ENCODE data around the gene NLRP11. TPM values are rescaled to one million over a fixed set of nuclear protein-coding genes. Genes with fewer than 3 reads are reported as not detected.

Gene NLRP11
- total RNA-seq, 5 donors from 2014 or later (not counting 1 experiment from before 2014, with no cell fraction given), result not detected

DNA sequence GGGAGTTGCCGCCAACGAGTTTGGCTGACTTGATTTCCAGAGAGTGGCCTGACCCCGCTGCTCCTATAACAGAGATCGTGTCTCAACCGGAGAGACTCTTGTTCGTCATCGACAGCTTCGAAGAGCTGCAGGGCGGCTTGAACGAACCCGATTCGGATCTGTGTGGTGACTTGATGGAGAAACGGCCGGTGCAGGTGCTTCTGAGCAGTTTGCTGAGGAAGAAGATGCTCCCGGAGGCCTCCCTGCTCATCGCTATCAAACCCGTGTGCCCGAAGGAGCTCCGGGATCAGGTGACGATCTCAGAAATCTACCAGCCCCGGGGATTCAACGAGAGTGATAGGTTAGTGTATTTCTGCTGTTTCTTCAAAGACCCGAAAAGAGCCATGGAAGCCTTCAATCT lies 26.2 kb upstream of the NLRP11 start:
- Mint-ChIP-seq H3K36me3 (no peaks in the 10 kb centered on the region), H3K27me3 (no peaks in the 10 kb centered on the region), H3K9me3 (peaks cover 2 to 12% (median 5%) of the 10 kb centered on the region in 3 donors), H3K4me1 (no peaks in the 10 kb centered on the region), H3K27ac (no peak overlapping the region), H3K4me3 (no peak overlapping the region)
- POLR2A ChIA-PET, result no interaction called here
- CTCF ChIA-PET, result no interaction called here
- H3K4me1 ChIP-seq (ENCODE audit: control insufficient read depth in 1 of 2, extremely low read depth in 1 of 2, insufficient read depth in 2 of 2, low read length in 2 of 2), result no peaks in the 10 kb centered on the region
- 86% methylated on average over 19 of the region's 23 CpGs for WGBS (ENCODE audit: insufficient coverage)
- H3K36me3 ChIP-seq (ENCODE audit: control insufficient read depth in 2 of 2, extremely low read depth in 1 of 2, insufficient read depth in 1 of 2, low read length in 1 of 2), result no peaks in the 10 kb centered on the region
- no peak for ATAC-seq (replicated peaks in 1 of 4)
- no peaks in the 10 kb centered on the region for H3K9me3 ChIP-seq
- H3K27me3 ChIP-seq (replicated peaks in 1 of 2; ENCODE audit: control insufficient read depth in 2 of 2, extremely low read depth in 1 of 2, insufficient read depth in 2 of 2, low read length in 1 of 2), result peaks cover 0 to 2% of the 10 kb centered on the region in 2 experiments
- H3K4me3 ChIP-seq (ENCODE audit: control insufficient read depth in 1 of 2, extremely low read depth in 1 of 2, low read length in 1 of 2), result no peak overlapping the region
- DNase-seq, result no peak
- no peak overlapping the region for H3K27ac ChIP-seq (ENCODE audit: low read length)

DNA sequence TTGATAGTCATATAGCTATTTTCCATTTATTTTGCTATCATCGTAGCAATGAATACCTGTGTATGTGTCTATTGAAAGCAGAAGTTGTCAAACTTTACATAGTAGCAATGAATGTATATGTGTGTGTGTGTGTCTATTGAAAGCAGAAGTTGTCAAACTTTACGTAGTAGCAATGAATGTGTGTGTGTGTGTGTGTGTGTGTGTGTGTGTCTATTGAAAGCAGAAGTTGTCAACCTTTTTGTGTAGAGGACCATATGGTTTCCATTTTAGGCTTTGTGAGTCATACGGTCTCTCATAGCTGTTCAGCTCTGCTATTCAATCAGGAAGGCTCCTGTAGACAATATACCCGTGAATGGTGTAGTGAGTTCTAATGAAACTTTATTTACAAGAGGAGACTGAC lies 25.4 kb upstream of the NLRP11 start:
- H3K9me3 ChIP-seq, result no peaks in the 10 kb centered on the region

DNA sequence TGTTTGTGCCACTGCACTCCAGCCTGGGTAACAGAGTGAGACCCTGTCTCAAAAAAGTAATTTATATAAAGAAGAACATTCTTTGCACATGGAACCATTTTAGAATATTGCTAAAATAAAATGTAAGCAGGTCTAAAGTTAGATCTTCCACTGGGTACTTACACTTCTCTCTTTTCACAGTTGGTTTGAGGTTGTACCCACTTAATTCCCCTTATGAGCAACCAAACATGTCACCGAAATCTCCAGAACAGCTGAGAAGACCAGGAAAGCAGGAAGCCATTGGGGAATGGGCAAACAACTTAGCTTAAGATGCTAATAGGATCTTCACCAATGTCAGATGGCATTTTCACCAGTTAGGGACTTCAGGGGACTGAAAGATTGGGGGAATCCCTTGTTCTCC lies 23.4 kb upstream of the NLRP11 start:
- Histone ChIP-seq H3K4me1 (ENCODE audit: control insufficient read depth in 1 of 2, extremely low read depth in 1 of 2, insufficient read depth in 2 of 2, low read length in 2 of 2) (no peaks in the 10 kb centered on the region), H3K27me3 (replicated peaks in 1 of 2; ENCODE audit: control insufficient read depth in 2 of 2, extremely low read depth in 1 of 2, insufficient read depth in 2 of 2, low read length in 1 of 2) (peaks cover 0 to under 1% of the 10 kb centered on the region in 2 experiments), H3K4me3 (ENCODE audit: control insufficient read depth in 1 of 2, extremely low read depth in 1 of 2, low read length in 1 of 2) (no peak overlapping the region), H3K27ac (ENCODE audit: low read length) (no peak overlapping the region), H3K36me3 (ENCODE audit: control insufficient read depth in 2 of 2, extremely low read depth in 1 of 2, insufficient read depth in 1 of 2, low read length in 1 of 2) (no peaks in the 10 kb centered on the region), H3K9me3 (no peaks in the 10 kb centered on the region)
- POLR2A ChIA-PET, result no interaction called here
- no peaks in the 10 kb centered on the region for H3K36me3 Mint-ChIP-seq
- DNase-seq (no peak), ATAC-seq (replicated peaks in 1 of 4) (no peak)
- CTCF ChIA-PET, result no interaction called here
- H3K4me1 Mint-ChIP-seq, result no peaks in the 10 kb centered on the region
- H3K4me3 Mint-ChIP-seq, result no peak overlapping the region
- no CpG with 5 or more reads among the region's 1 CpG for WGBS (ENCODE audit: insufficient coverage)
- peaks cover 6 to 18% (median 9%) of the 10 kb centered on the region in 3 donors for H3K9me3 Mint-ChIP-seq
- no peak overlapping the region for H3K27ac Mint-ChIP-seq
- no peaks in the 10 kb centered on the region for H3K27me3 Mint-ChIP-seq

More for the DNA sequence above, 25.4 kb upstream of the NLRP11 start:
- no peak overlapping the region for H3K27ac ChIP-seq (ENCODE audit: low read length)
- Mint-ChIP-seq H3K9me3 (peaks cover 2 to 12% (median 5%) of the 10 kb centered on the region in 3 donors), H3K4me3 (no peak overlapping the region), H3K36me3 (no peaks in the 10 kb centered on the region), H3K27me3 (no peaks in the 10 kb centered on the region), H3K27ac (no peak overlapping the region), H3K4me1 (no peaks in the 10 kb centered on the region)
- ChIA-PET CTCF (interaction anchor here in 1 of 2 donors (0.5 kb wide), 1 partner anchor 26 kb away, joined by 4 read pairs; no protein-coding TSS in a partner anchor), POLR2A (no interaction called here)
- no peak overlapping the region for H3K4me3 ChIP-seq (ENCODE audit: control insufficient read depth in 1 of 2, extremely low read depth in 1 of 2, low read length in 1 of 2)
- H3K4me1 ChIP-seq (ENCODE audit: control insufficient read depth in 1 of 2, extremely low read depth in 1 of 2, insufficient read depth in 2 of 2, low read length in 2 of 2), result no peaks in the 10 kb centered on the region
- ATAC-seq (replicated peaks in 1 of 4) (no peak), DNase-seq (no peak)
- H3K36me3 ChIP-seq (ENCODE audit: control insufficient read depth in 2 of 2, extremely low read depth in 1 of 2, insufficient read depth in 1 of 2, low read length in 1 of 2), result no peaks in the 10 kb centered on the region
- 81% methylated on average over 2 of the region's 4 CpGs for whole genome bisulfite sequencing (ENCODE audit: insufficient coverage)
- peaks cover 0 to 2% of the 10 kb centered on the region in 2 experiments for H3K27me3 ChIP-seq (replicated peaks in 1 of 2; ENCODE audit: control insufficient read depth in 2 of 2, extremely low read depth in 1 of 2, insufficient read depth in 2 of 2, low read length in 1 of 2)

DNA sequence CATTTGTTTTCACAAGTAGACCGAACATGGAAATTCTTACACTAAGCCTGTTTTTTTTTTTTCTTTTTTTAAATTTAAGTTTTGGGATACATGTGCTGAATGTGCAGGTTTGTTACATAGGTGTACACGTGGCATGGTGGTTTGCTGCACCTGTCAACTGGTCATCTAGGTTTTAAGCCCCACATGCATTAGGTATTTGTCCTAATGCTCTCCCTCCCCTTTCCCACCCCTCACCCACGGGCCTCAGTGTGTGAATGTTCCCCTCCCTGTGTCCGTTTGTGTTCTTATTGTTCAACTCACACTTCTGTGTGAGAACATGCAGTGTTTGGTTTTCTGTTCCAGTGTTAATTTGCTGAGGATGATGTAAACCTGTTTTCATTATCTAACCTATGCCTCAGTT lies 7.1 kb upstream of the NLRP11 start:
- H3K4me1 ChIP-seq (ENCODE audit: control insufficient read depth in 1 of 2, extremely low read depth in 1 of 2, insufficient read depth in 2 of 2, low read length in 2 of 2), result no peaks in the 10 kb centered on the region
- no peaks in the 10 kb centered on the region for H3K4me1 Mint-ChIP-seq

DNA sequence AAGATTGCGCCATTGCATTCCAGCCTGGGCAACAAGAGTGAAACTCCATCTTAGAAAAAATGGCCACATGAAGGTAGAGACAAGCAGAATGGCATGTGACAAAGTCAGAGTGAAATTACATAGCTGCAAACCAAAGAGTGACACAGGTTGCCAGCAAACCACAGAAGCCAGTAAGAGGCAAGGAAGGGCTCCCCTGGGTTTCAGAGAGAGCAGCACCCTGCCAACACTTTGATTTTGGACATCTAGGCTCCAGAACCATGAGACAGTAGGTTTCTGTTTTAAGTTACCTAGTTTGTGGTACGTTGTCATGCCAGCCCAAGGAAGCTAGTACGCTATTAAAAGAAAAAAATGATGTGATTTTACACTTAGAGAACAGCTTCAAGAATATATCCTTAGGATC lies 6.5 kb upstream of the NLRP11 start:
- Mint-ChIP-seq H3K9me3 (peaks cover 7 to 15% (median 13%) of the 10 kb centered on the region in 3 donors), H3K36me3 (no peaks in the 10 kb centered on the region), H3K4me1 (no peaks in the 10 kb centered on the region), H3K27ac (no peak overlapping the region), H3K4me3 (no peak overlapping the region), H3K27me3 (no peaks in the 10 kb centered on the region)
- no peak for ATAC-seq (replicated peaks in 1 of 4)
- no peak for DNase-seq
- Histone ChIP-seq H3K4me1 (ENCODE audit: control insufficient read depth in 1 of 2, extremely low read depth in 1 of 2, insufficient read depth in 2 of 2, low read length in 2 of 2) (no peaks in the 10 kb centered on the region), H3K36me3 (ENCODE audit: control insufficient read depth in 2 of 2, extremely low read depth in 1 of 2, insufficient read depth in 1 of 2, low read length in 1 of 2) (no peaks in the 10 kb centered on the region), H3K4me3 (ENCODE audit: control insufficient read depth in 1 of 2, extremely low read depth in 1 of 2, low read length in 1 of 2) (no peak overlapping the region), H3K27ac (ENCODE audit: low read length) (no peak overlapping the region), H3K27me3 (replicated peaks in 1 of 2; ENCODE audit: control insufficient read depth in 2 of 2, extremely low read depth in 1 of 2, insufficient read depth in 2 of 2, low read length in 1 of 2) (peaks cover 0 to 2% of the 10 kb centered on the region in 2 experiments), H3K9me3 (no peaks in the 10 kb centered on the region)
- CTCF ChIA-PET, result no interaction called here
- POLR2A ChIA-PET, result no interaction called here
- WGBS (ENCODE audit: insufficient coverage), result 93% methylated on average over 2 of the region's 3 CpGs

More for the DNA sequence above, 7.1 kb upstream of the NLRP11 start:
- H3K27me3 ChIP-seq (replicated peaks in 1 of 2; ENCODE audit: control insufficient read depth in 2 of 2, extremely low read depth in 1 of 2, insufficient read depth in 2 of 2, low read length in 1 of 2), result peaks cover 0 to 2% of the 10 kb centered on the region in 2 experiments
- H3K36me3 ChIP-seq (ENCODE audit: control insufficient read depth in 2 of 2, extremely low read depth in 1 of 2, insufficient read depth in 1 of 2, low read length in 1 of 2), result no peaks in the 10 kb centered on the region
- ATAC-seq (replicated peaks in 1 of 4), result no peak
- Mint-ChIP-seq H3K27me3 (no peaks in the 10 kb centered on the region), H3K9me3 (peaks cover 9 to 17% (median 16%) of the 10 kb centered on the region in 3 donors), H3K36me3 (no peaks in the 10 kb centered on the region), H3K4me3 (no peak overlapping the region), H3K27ac (no peak overlapping the region)
- ChIA-PET CTCF (no interaction called here), POLR2A (no interaction called here)
- H3K27ac ChIP-seq (ENCODE audit: low read length), result no peak overlapping the region
- no CpG with 5 or more reads among the region's 4 CpGs for WGBS (ENCODE audit: insufficient coverage)
- H3K4me3 ChIP-seq (ENCODE audit: control insufficient read depth in 1 of 2, extremely low read depth in 1 of 2, low read length in 1 of 2), result no peak overlapping the region
- no peak for DNase-seq
- H3K9me3 ChIP-seq, result no peaks in the 10 kb centered on the region

DNA sequence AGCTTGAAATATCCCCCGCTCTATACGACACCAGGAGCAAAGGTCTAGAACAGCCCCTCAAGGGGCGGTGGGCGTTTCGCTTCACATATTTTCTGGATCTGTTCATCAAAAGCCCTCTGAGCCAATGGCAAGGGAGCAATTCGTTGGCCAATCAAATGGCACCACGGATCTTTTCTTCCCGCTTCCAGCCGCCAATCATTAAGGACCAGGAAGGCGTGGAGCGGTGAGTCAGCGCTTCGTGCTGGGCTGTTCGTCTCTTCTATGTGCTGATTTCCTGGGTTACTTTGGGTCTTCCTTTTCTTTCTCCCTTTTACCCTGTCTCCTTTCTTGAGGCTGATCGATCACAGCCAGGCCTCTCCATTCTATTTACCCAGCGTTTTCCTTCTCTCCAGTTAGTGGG lies 4.5 kb upstream of the NLRP11 start, which contains the start of gene NLRP4:
NLRP4 (plus strand) TSS at position 201 of the 400 bp plus-strand sequence. CDS start 15,541 bp downstream, outside the sequence.
- no peaks in the 10 kb centered on the region for H3K4me1 Mint-ChIP-seq
- DNase-seq (no peak), ATAC-seq (replicated peaks in 1 of 4) (no peak)
- peaks cover 0 to 2% of the 10 kb centered on the region in 2 experiments for H3K27me3 ChIP-seq (replicated peaks in 1 of 2; ENCODE audit: control insufficient read depth in 2 of 2, extremely low read depth in 1 of 2, insufficient read depth in 2 of 2, low read length in 1 of 2)
- no peak within 1 kb of the TSS for H3K27ac Mint-ChIP-seq
- H3K9me3 ChIP-seq, result no peaks in the 10 kb centered on the region
- ChIA-PET POLR2A (no interaction called here), CTCF (no interaction called here)
- no peaks in the 10 kb centered on the region for H3K36me3 Mint-ChIP-seq
- no peak within 1 kb of the TSS for H3K4me3 ChIP-seq (ENCODE audit: control insufficient read depth in 1 of 2, extremely low read depth in 1 of 2, low read length in 1 of 2)
- peaks cover 0 to 7% (median 5%) of the 10 kb centered on the region in 3 donors for H3K9me3 Mint-ChIP-seq
- WGBS (ENCODE audit: insufficient coverage), result 88% methylated on average over 7 of the region's 16 CpGs
- no peaks in the 10 kb centered on the region for H3K36me3 ChIP-seq (ENCODE audit: control insufficient read depth in 2 of 2, extremely low read depth in 1 of 2, insufficient read depth in 1 of 2, low read length in 1 of 2)
- H3K4me3 Mint-ChIP-seq, result no peak within 1 kb of the TSS
- no peak within 1 kb of the TSS for H3K27ac ChIP-seq (ENCODE audit: low read length)
- no peaks in the 10 kb centered on the region for H3K4me1 ChIP-seq (ENCODE audit: control insufficient read depth in 1 of 2, extremely low read depth in 1 of 2, insufficient read depth in 2 of 2, low read length in 2 of 2)
- H3K27me3 Mint-ChIP-seq, result no peaks in the 10 kb centered on the region

DNA sequence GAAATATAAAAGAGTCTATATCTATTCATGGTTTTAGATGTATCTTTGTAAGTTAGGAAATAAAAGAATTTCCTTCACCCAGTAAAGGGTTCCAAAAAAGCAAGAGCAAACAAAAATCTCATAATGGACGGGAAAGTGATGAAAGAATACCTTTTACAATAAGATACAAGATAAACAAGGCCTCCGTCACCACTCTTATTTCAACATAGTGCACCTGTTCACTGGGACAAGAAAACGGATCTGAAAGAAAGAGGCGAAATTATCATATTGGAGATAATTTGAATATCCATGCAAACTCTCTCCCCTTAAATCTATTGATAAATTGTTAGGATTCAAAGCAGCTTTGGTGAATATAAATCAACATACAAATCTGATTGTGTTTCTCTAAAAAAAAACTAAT lies 877 bp upstream of the NLRP11 start:
- Mint-ChIP-seq H3K4me3 (no peak overlapping the region), H3K36me3 (no peaks in the 10 kb centered on the region), H3K27ac (no peak overlapping the region), H3K9me3 (peaks cover 0 to 4% (median 3%) of the 10 kb centered on the region in 3 donors), H3K27me3 (peaks cover 0 to 4% of the 10 kb centered on the region in 2 donors), H3K4me1 (no peaks in the 10 kb centered on the region)
- peaks cover 0 to 2% of the 10 kb centered on the region in 2 experiments for H3K27me3 ChIP-seq (replicated peaks in 1 of 2; ENCODE audit: control insufficient read depth in 2 of 2, extremely low read depth in 1 of 2, insufficient read depth in 2 of 2, low read length in 1 of 2)
- H3K4me3 ChIP-seq (ENCODE audit: control insufficient read depth in 1 of 2, extremely low read depth in 1 of 2, low read length in 1 of 2), result no peak overlapping the region
- ATAC-seq (replicated peaks in 1 of 4) (no peak), DNase-seq (no peak)
- no CpG with 5 or more reads among the region's 4 CpGs for WGBS (ENCODE audit: insufficient coverage)
- POLR2A ChIA-PET, result no interaction called here
- H3K9me3 ChIP-seq, result no peaks in the 10 kb centered on the region
- CTCF ChIA-PET, result no interaction called here
- H3K4me1 ChIP-seq (ENCODE audit: control insufficient read depth in 1 of 2, extremely low read depth in 1 of 2, insufficient read depth in 2 of 2, low read length in 2 of 2), result no peaks in the 10 kb centered on the region
- H3K36me3 ChIP-seq (ENCODE audit: control insufficient read depth in 2 of 2, extremely low read depth in 1 of 2, insufficient read depth in 1 of 2, low read length in 1 of 2), result no peaks in the 10 kb centered on the region
- no peak overlapping the region for H3K27ac ChIP-seq (ENCODE audit: low read length)
